Muscle of leg (tissue), 11 donors: Measurements from ENCODE around the gene SEMA5A. TPM values are rescaled to one million over a fixed set of nuclear protein-coding genes. Genes with fewer than 3 reads are reported as not detected.

Experiments
- DNase-seq: peaks from one replicate; pipeline ENCODE4 v3.0.0; 2013
- H3K27ac ChIP-seq: one replicate; pipeline ENCODE4 v1.5.1; 2013; ENCODE audit warnings: mild to moderate bottlenecking, low read length, control low read depth
- H3K27me3 ChIP-seq: one replicate; pipeline ENCODE4 v1.6.1; 2013; ENCODE audit warnings: low read length; ENCODE audit not compliant: control insufficient read depth, insufficient read depth
- H3K36me3 ChIP-seq: one replicate; pipeline ENCODE4 v1.6.1; 2013; ENCODE audit warnings: low read length; ENCODE audit not compliant: control insufficient read depth, insufficient read depth
- H3K4me1 ChIP-seq: one replicate; pipeline ENCODE4 v1.6.1; 2013; ENCODE audit warnings: low read length; ENCODE audit not compliant: control insufficient read depth, insufficient read depth
- H3K4me3 ChIP-seq: one replicate; pipeline ENCODE4 v1.5.1; 2013; ENCODE audit warnings: low read length, control low read depth
- H3K9me3 ChIP-seq: replicated peaks from 2 replicates; pipeline ENCODE4 v1.6.1; 2013; ENCODE audit warnings: low read depth, low read length; ENCODE audit not compliant: control insufficient read depth
- WGBS: methylation state at CpG from one replicate; pipeline ENCODE4 v1.1.5; 2013; ENCODE audit warnings: missing lambda C conversion rate; ENCODE audit not compliant: insufficient coverage; 5-methylcytosine and 5-hydroxymethylcytosine counted together
- polyA plus RNA-seq, 8 donors: library from polyadenylated mRNA; unstranded; fragments of 120-200 nt; gene quantifications; one replicate each; pipeline versions ENCODE4 v1.2.1 to v1.2.3, GENCODE V29; 2013; ENCODE audit warnings: inconsistent platforms in 1 of 8, low replicate concordance in 1 of 8; ENCODE audit not compliant: insufficient read length in 8 of 8, insufficient read depth in 1 of 8
- total RNA-seq: library from RNA; stranded (reverse); fragments of 120-200 nt; gene quantifications from one replicate; pipeline ENCODE4 v1.2.4, GENCODE V29; 2013

SEMA5A gene
- total and polyA plus RNA-seq, 9 donors: 25.1 to 53.5 (median 37.3) TPM

DNA sequence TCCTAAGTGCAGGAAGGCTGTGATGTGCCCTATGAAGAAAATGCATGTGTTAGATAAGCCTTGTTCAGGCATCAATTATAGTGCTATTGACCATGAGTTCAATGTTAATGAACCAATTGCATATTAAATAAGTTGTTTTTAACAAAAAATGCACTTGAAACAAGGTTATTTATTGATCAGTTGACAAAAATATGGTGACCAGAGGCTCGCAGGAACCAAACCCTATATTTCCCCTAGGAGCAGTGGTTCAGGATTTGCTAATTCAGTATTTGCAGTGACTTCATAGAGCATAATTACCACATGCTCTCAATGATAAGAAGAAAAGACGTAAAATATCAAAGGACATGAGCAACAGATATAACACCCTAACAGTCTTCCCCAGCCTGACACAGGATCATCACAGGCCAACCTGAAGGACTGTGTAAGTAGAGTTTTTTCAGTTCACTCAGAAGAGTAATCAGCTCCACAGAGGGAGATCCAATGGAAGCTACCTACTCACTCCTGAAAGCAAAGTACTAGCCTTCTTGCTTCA is 92.3 kb downstream of the SEMA5A start:
- no CpG with 5 or more reads among the region's 2 CpGs for WGBS
- peaks cover 3% of the 10 kb centered on the region for H3K36me3 ChIP-seq
- no peak overlapping the region for H3K27ac ChIP-seq
- H3K27me3 ChIP-seq: no peaks in the 10 kb centered on the region
- no peak overlapping the region for H3K4me3 ChIP-seq
- peaks cover 11% of the 10 kb centered on the region for H3K9me3 ChIP-seq
- DNase-seq: no peak
- H3K4me1 ChIP-seq: peaks cover 6% of the 10 kb centered on the region

DNA sequence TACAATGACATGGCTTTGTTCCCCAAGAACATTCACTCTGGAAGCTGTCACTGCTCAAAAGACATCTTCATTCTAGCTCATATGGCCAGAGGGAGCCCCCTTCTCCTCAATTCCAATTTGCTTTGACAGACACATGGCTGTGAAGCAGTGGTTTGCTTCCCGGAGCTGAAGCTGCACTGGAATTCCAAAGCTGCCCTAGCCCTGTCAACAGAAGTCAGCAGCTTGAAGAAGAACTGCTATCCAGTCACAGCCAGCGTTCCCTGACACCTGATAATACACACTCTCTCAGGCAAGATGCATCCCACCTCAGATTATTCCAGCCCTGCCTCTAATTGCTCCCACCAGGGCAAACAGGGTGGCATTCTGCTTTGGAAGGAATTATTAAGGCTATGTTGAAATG is 93.7 kb downstream of the SEMA5A start:
- peaks cover 6% of the 10 kb centered on the region for H3K4me1 ChIP-seq
- no peak overlapping the region for H3K4me3 ChIP-seq
- H3K27ac ChIP-seq: no peak overlapping the region
- DNase-seq: no peak
- H3K36me3 ChIP-seq: peaks cover 3% of the 10 kb centered on the region
- peaks cover 8% of the 10 kb centered on the region for H3K9me3 ChIP-seq
- no peaks in the 10 kb centered on the region for H3K27me3 ChIP-seq
- WGBS: 48% methylated on average over 2 of the region's 2 CpGs

DNA sequence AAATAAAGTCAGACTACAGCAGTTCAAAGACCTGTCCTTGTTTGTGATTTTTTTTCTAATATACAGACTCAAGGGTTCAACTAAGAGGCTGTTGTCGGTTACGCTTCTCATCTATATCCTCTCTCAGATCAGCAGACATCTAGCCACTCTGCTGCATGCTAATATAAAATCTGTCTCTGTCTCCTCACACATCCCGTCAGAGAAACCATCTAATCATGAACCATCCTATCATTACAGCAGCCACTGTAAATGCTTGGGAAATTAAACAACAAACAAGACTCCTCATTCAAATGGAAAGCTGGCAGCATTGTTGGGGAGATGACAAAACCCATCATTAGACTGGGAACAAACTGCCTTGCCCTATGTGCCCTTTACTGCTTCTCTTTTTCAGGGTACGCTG is 94.8 kb downstream of the SEMA5A start:
- 86% methylated on average over 1 of the region's 4 CpGs for WGBS
- Histone ChIP-seq H3K27ac (no peak overlapping the region), H3K36me3 (peaks cover 3% of the 10 kb centered on the region), H3K9me3 (peaks cover 8% of the 10 kb centered on the region), H3K27me3 (no peaks in the 10 kb centered on the region), H3K4me3 (no peak overlapping the region), H3K4me1 (peaks cover 6% of the 10 kb centered on the region)
- DNase-seq: no peak

DNA sequence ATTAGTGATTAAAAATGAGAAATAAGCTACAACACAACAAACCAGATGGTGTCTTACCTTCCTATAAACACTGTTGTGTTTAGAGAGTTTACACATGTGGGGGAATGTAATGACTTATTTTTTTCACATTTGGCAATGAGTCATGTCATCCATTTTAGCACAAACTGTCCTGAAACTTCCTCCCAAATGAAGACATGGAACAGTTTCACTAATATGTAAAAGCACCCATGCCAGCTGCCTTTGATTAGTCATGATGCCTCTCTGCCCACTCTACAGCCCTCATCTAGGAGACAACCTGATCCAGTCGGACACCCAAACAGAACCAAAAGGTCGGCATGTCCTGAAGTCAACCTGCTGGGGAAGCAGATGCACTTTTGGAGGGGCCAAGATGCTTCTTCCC is 98.2 kb downstream of the SEMA5A start:
- H3K27ac ChIP-seq: no peak overlapping the region
- WGBS: 92% methylated on average over 2 of the region's 2 CpGs
- peaks cover 4% of the 10 kb centered on the region for H3K9me3 ChIP-seq
- DNase-seq: no peak
- H3K36me3 ChIP-seq: no peaks in the 10 kb centered on the region
- H3K27me3 ChIP-seq: no peaks in the 10 kb centered on the region
- H3K4me1 ChIP-seq: peaks cover 4% of the 10 kb centered on the region
- no peak overlapping the region for H3K4me3 ChIP-seq

DNA sequence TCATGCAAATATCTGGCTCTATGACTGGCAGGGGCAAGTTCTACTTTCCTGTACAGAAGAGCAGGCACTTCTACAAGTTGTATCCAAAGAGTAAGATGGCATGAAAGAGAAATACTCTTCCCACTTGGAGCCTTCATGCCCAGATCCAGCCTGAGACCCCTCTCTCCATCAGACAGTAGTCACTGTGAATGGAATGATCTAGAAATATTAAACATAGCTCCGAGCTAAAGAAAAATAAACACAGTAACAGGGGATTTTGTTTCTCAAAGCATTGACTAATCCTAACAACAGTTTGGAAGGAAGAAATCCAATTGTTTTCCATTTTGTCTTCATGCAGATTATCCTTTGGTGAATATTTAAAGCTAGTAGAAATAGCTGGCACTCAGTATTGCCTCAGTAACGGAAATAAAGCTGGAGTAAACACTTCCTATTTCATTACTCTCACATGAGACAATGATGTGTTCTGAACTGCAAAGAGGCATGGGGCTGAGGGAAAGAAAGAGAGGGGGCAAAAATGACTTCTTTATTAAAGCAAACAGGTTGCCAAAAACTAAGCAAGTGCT is 100.0 kb downstream of the SEMA5A start:
- peak; percentile 90 for DNase-seq
- H3K27me3 ChIP-seq: no peaks in the 10 kb centered on the region
- H3K9me3 ChIP-seq: peaks cover 4% of the 10 kb centered on the region
- H3K36me3 ChIP-seq: no peaks in the 10 kb centered on the region
- H3K4me1 ChIP-seq: peaks cover 4% of the 10 kb centered on the region
- H3K4me3 ChIP-seq: no peak overlapping the region
- peak overlapping the region; percentile 81 for H3K27ac ChIP-seq
- WGBS: no CpG with 5 or more reads among the region's 2 CpGs

DNA sequence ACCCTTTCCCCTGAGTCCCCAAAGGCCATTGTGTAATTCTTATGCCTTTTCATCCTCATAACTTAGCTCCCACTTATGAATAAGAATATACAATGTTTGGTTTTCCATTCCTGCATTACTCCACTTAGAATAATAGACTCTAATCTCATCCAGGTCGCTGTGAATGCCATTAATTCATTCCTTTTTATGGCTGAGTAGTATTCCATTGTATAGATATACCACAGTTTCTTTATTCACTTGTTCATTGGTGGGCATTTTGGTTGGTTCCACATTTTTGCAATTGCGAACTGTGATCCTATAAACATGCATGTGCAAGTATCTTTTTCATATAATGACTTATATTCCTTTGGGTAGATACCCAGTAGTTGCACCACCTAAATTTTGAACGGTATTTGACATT is 101.5 kb downstream of the SEMA5A start:
- no peak for DNase-seq
- Histone ChIP-seq H3K27ac (no peak overlapping the region), H3K4me3 (no peak overlapping the region), H3K4me1 (peaks cover 7% of the 10 kb centered on the region), H3K27me3 (no peaks in the 10 kb centered on the region), H3K9me3 (peaks cover 4% of the 10 kb centered on the region), H3K36me3 (no peaks in the 10 kb centered on the region)
- 100% methylated on average over 1 of the region's 3 CpGs for WGBS

DNA sequence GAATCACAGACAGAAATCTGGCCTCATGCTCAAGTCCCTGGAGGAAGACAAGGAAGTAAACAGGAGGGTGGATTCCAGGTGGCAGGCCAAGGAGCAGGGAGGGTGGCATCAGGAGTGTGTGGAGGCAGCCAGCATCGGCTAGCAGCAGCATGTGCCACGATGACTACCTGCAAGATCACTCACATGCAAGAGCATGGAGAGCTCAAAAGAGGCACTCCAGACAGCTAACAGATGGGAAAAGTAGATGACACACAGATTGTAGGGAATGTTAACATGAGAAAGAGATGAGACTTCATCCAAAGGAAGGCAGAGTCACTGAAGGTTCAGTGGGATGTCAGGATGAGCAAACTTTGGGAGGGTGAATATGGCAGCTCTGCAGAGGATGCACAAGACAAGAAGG is 104.3 kb downstream of the SEMA5A start:
- Histone ChIP-seq H3K9me3 (peaks cover 4% of the 10 kb centered on the region), H3K27ac (no peak overlapping the region), H3K27me3 (no peaks in the 10 kb centered on the region), H3K4me1 (peaks cover 10% of the 10 kb centered on the region), H3K36me3 (peaks cover 4% of the 10 kb centered on the region), H3K4me3 (no peak overlapping the region)
- DNase-seq: no peak
- WGBS: 86% methylated on average over 2 of the region's 2 CpGs

DNA sequence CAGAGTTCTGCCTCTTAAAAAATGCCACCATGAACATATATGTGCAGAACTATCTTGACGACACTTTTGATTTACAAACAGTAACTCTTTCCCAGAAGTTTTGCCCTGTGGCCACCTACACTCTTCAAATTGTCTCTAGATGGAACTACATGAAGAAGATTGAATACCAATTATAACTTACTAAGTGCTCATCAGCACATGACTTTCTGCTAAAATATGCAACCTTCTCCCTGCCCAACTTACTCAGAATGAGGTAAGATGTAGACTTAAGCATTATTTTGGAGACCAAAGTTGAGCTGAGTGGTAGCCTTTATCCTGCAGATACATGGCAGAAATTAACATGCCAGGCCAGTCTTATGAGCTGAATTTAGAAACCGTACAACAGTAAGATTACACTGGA is 105.4 kb downstream of the SEMA5A start:
- H3K27ac ChIP-seq: no peak overlapping the region
- H3K36me3 ChIP-seq: peaks cover 10% of the 10 kb centered on the region
- no peak overlapping the region for H3K4me3 ChIP-seq
- peaks cover 7% of the 10 kb centered on the region for H3K4me1 ChIP-seq
- peaks cover 4% of the 10 kb centered on the region for H3K9me3 ChIP-seq
- no peaks in the 10 kb centered on the region for H3K27me3 ChIP-seq
- WGBS: no CpG with 5 or more reads among the region's 2 CpGs
- no peak for DNase-seq

DNA sequence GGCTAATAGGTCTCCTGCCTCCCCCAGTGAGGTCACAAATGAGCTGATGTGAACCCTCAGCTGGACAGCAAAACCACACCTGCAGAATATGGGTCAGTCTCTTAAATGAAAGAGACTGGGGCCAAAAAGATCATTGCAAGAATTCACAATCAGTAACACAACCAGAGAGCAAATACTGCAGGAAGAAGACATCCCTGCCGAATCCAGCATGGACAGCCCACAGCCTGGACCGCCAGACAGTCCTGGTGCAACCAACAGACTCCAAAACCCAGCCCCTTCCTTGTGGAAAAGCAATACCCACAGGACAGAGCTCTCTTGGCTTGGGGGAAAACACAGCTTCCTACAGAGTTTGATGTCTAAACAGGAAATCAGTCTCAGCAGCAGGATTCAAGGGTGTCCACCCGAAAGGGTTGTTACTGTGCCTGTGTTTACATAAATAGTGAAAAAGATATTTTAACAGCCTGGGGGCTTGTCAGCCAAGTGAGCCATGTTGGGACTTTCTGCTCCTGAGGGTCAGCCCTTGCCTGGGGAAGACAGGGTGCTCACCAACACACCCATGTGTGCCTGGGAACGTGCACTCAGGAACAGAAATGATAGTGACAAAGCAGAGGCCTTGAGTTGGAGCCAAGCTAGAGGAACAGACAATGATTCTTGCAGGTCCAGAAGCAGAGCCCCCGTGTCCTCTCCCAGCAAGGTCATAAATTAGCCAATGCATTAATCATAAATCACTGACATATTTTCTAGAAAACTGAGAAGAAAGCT is 106.2 kb downstream of the SEMA5A start:
- no peaks in the 10 kb centered on the region for H3K27me3 ChIP-seq
- H3K4me3 ChIP-seq: no peak overlapping the region
- peak; percentile 93 for DNase-seq
- H3K9me3 ChIP-seq: peaks cover 2% of the 10 kb centered on the region
- peaks cover 7% of the 10 kb centered on the region for H3K4me1 ChIP-seq
- H3K36me3 ChIP-seq: peaks cover 11% of the 10 kb centered on the region
- WGBS: 60% methylated on average over 1 of the region's 5 CpGs
- peak overlapping the region; percentile 56 for H3K27ac ChIP-seq

DNA sequence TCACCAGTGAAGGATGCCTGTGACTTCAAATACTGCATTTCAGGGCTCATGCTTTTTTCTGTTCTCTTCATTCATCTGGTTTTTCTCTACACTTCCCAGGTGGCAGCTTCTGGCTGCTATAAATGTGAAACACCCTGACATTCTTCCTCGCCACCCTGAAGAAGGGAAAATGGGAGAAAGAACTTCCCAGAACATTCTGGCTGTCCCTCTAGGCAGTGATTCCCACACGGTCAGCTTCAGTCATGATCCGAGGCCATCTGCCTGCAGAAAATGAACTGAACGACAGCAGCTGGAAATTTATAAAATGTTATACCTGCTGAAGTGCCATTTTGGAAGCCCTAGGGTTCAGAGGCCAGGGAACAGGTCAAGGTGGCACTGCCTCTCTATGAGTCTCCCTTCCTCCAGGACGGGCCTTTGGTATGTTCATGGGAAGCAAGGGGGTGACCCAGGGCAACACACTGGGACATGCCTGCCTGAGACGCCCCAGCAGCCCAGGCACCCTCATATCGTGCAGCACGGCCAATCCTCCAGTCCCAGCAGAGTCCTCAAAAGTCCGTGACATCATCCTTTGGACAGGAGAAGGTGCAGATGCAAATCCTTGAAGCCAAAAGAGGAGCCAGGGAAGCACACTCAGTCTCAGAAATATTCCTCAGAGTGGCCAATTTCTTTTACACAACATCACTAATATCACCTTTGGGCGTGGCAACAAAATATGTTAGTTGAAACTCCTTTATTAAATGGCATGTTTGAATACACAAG is 107.1 kb downstream of the SEMA5A start:
- Histone ChIP-seq H3K36me3 (peaks cover 11% of the 10 kb centered on the region), H3K27me3 (no peaks in the 10 kb centered on the region), H3K27ac (peak overlapping the region; percentile 37), H3K4me1 (peaks cover 7% of the 10 kb centered on the region), H3K9me3 (no peaks in the 10 kb centered on the region), H3K4me3 (no peak overlapping the region)
- 50% methylated on average over 6 of the region's 10 CpGs for WGBS
- peak; percentile 94 for DNase-seq
